Superior temporal gyrus (tissue), 1 donor: ENCODE data around the gene NUP188.

Experiments used
- DNase-seq: peaks from one replicate; pipeline ENCODE4 v3.0.0-alpha.2; 2016; ENCODE audit errors: extremely low spot score

Gene NUP188

DNA sequence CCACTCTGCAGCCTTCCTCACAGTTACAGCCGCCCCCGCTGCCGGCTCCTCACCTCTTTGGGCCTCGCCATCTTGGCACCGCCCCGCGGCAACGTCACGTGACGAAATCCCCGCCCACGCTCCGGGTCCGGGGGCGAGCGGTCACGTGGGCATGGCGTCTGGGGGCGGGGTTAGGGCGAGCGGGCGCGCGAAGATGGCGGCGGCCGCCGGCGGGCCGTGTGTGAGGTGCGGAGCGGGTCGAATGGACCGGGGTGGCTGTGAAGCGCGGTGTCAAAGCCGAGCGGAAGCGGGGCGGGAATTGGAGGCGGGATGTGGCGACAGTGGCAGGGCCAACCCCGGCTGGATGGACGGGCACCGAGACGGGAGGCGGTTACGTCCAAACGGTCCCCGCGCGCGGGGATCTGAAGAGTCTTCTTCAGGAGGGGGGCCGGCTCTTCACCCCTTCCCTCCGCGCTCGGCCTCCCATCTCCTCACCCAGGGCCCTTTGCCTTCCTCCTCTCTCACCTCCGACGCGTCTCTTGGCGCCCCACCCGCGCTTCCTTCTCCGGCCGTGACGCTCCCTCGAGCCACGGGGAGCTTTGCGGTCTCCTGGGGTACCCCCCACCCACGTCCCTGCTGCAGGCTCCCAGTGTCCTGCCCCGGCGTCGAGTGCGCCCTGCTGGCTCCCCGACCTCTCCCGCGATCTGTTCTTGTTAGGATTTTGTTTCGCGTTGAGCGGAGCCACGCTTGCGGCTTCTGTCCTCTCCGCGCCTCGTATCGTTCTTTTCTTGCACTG, at the start of gene NUP188, which contains the start of gene DOLK:
NUP188 (plus strand) TSS at position 173 of the 775 bp plus-strand sequence; CDS start at position 194, 21 bp downstream.
DOLK (minus strand) TSS at position 77 of the 775 bp plus-strand sequence. CDS start 300 bp downstream, outside the sequence.
- peak; percentile 95 for DNase-seq

GRCh38 chr9:128898382-128898781, 49.1 kb upstream of the NUP188 start:
- no peak for DNase-seq

DNA sequence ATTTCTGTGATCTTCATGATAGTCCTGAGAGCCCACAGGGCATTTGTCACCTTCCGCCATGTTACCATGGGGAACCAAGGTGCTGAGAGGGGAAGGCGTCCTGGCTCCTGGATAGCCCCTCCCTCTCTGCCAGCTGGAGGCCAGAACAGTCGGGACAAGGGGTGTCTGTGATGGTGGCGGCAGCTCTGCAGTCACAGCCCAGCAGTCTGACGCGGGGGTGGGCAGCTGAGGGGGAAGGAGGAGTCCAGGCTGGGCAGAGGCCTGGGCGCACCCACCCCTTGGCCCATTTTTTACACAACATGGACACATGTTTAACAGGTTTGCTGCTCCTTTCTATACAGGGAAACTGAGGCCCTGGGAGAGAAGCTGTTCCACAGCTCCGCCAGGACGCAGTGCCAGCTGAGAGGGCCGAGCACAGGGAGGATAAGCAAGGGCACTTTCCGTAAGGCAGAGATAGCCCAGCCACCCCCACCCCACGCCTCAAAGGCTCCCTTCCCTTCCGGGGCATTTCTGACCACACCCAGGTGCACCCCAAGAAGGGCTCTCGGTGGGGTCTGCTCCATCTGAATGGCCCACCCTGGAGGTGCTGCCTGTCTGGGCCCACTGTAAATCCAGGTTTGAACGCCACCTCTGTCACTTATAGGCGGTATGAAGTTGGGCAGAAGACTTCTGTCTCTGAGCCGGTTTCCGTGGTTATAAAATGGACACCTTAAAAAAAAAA, 48.5 kb upstream of the NUP188 start:
- no peak for DNase-seq

- DNase-seq, result no peak
Observed at GRCh38 chr9:128899566-128900322, 47.8 kb upstream of the NUP188 start.

DNA sequence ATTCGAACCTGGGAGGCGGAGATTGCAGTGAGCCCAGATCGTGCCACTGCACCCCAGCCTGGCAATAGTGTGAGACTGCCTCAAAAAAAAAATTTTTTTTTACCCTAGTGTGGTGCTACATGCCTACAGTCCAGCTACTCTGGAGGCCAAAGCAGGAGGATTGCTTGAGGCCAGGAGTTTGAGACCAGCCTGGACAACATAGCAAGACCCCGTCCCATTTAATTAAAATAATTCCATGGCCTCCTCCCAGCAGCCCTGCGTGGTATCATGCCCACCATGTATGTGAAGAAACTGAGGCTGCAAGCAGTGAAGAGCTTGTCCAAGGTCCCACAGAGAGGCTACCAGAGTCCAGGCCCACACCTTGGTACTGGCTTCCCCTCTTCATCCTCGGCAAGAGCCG, 46.1 kb upstream of the NUP188 start:
- no peak for DNase-seq

DNA sequence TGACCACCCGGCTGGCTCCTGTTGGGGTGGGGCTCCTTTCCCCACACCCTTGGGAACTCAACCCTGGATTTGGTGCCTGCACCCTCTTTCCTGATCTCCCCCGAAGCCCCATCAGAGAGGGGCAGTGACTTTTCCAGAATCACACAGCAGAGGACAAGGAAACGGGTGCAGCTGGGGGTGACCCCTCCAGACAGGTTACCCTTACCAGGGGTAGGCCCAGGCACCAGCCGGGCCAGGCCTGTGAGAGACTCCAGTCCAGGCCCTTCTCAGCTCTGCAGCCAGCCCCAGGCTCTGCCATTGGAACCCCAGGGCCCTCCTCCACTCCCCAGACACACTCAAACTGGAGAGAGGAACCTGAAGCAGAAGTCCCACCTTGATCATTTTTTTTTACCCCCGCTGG, 45.7 kb upstream of the NUP188 start:
- no peak for DNase-seq

GRCh38 chr9:128902351-128903078, 45.0 kb upstream of the NUP188 start:
- no peak for DNase-seq

- DNase-seq, result no peak
Observed at GRCh38 chr9:128903079-128903461, 44.4 kb upstream of the NUP188 start.

- DNase-seq, result no peak
Observed at GRCh38 chr9:128903871-128904620, 43.5 kb upstream of the NUP188 start.

DNA sequence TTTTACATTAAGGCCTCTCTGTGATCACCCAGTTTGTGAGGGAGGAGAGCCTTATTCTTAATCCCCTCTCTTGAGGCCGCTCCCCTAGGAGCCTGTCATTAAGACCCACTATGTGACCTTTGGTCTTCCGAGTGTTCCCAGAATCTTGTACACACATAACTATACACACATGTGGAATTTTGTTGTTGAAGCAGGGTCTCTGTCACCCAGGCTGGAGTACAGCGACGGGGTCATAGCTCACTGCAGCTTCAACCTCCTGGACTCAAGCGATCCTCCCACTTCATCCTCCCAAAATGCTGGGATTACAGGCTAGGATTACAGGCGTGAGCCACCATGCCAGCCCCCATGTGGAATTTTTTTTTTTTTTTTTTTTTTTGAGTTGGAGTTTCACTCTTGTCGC, 41.5 kb upstream of the NUP188 start:
- DNase-seq, result no peak

- no peak for DNase-seq
Observed at GRCh38 chr9:128906741-128907140, 40.8 kb upstream of the NUP188 start.

DNA sequence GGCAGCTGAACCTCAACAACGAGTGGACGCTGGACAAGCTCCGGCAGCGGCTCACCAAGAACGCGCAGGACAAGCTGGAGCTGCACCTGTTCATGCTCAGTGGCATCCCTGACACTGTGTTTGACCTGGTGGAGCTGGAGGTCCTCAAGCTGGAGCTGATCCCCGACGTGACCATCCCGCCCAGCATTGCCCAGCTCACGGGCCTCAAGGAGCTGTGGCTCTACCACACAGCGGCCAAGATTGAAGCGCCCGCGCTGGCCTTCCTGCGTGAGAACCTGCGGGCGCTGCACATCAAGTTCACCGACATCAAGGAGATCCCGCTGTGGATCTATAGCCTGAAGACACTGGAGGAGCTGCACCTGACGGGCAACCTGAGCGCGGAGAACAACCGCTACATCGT, 39.1 kb upstream of the NUP188 start:
- DNase-seq, result no peak

DNA sequence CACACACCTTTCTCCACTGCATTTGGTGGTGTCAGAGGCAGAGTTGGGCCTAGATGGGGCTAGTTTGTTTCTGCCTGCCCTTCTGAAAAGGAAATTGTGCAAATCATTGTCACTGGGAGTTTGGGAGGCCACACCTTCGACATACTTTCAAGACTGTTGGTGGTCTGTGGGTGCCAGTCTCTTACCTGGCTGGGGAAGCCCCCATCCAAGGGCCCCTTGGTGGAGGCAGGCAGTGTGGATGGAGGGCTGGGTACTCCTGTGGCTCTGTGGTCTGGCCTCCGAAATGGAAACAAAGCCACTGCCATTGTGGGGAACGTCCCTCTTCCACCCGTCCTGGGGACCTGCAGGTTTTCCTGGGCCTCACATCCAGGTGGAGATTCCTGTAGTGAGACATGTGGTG, 37.6 kb upstream of the NUP188 start:
- DNase-seq, result no peak

GRCh38 chr9:128910906-128911305, 36.6 kb upstream of the NUP188 start:
- DNase-seq, result no peak

GRCh38 chr9:128911529-128912035, 35.9 kb upstream of the NUP188 start:
- no peak for DNase-seq

- DNase-seq, result no peak
Observed at GRCh38 chr9:128912270-128912853, 35.1 kb upstream of the NUP188 start.

GRCh38 chr9:128913048-128913900, 34.2 kb upstream of the NUP188 start:
- no peak for DNase-seq

DNA sequence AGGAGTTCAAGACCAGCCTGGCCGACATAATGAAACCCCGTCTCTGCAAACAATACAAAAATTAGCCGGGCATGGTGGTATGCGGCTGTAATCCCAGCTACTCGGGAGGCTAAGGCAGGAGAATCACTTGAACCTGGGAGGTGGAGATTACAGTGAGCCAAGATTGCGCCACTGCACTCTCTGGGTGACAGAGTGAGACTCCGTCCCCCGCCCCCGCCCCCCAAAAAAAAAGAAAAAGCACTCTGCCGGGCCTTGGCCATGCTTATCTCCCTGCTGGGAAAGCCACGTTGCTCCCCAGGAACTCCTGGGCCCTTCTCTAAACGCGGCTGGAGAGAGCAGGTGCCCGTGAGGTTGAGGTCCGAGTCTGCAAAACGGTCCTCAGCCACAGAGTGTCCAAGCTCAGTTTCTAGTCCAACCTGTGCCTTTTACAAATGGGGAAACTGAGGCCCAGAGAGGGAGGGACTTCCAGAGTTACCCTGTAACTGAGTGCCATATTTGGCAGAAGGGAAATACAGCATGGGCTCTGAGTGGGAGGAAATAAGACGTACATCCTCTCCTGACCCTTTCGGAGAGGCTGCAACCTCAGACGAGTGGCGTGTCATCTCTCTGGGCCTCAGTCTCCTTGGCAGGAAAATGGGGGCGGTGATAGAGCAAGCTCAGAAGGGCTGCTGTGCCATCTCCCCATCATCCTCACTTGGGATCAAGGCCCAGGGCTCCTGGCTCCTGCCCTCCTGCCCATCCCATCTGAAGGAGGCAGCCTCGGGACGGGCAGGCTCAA, 33.3 kb upstream of the NUP188 start:
- no peak for DNase-seq

- DNase-seq, result no peak
Observed at GRCh38 chr9:128916204-128916603, 31.3 kb upstream of the NUP188 start.
